K562 (cell line): Measurements from ENCODE around the gene GRIN2A. TPM values are rescaled to one million over a fixed set of nuclear protein-coding genes. Genes with fewer than 3 reads are reported as not detected.
A peak's percentile ranks its signal among the peaks of the same experiment; 100 is the strongest.

ENCODE experiments used
- ATAC-seq: fragments of 200-7000 bp; cut with Tn5 transposase; 3 replicates; pipeline ENCODE4 v1.9.1; 2020; ENCODE audit warnings: moderate library complexity
- BruUV-seq: library from RNA; stranded (reverse); fragments of 400-500 nt; replicated peaks from 2 replicates; lab custom pipeline; 2021; lab: Mats Ljungman, UMichigan
- CTCF ChIA-PET: fragments of 300-600 bp; formaldehyde crosslinking; extraction: SDS; loops from one replicate; lab custom pipeline; 2021; ENCODE audit warnings: low intra/inter-chr PET ratio; lab: Yijun Ruan, JAX
- POLR2A ChIA-PET: fragments of 300-600, 350-650 bp; sonication (Branson Sonifier 250); formaldehyde crosslinking; extraction: SDS; loops from one replicate; lab custom pipeline; 2021; ENCODE audit warnings: antibody characterized with exemption, inconsistent platforms; lab: Yijun Ruan, JAX
- DNase-seq, 4 experiments: peaks; one replicate each; pipeline versions ENCODE4 v3.0.0 to v3.0.0-alpha.2; 2011 to 2018; ENCODE audit warnings: low spot score in 3 of 4, mixed read lengths in 3 of 4; ENCODE audit errors: extremely low read depth in 1 of 4
- FAIRE-seq: peaks from 2 replicates; lab custom pipeline; 2011; peaks lifted over from hg19 to GRCh38; lab: Jason Lieb, UNC
- H2AFZ ChIP-seq: 2 replicates; pipeline ENCODE4 v1.6.0; 2011; ENCODE audit warnings: low read depth, low read length, control low read depth, inconsistent platforms
- H3K27ac ChIP-seq: fragments of 200-600 bp; 3 replicates; pipeline ENCODE4 v1.8.0; 2011; ENCODE audit warnings: low read depth, mild to moderate bottlenecking, control low read depth, inconsistent platforms, low read length, moderate library complexity, mixed read lengths; ENCODE audit errors: extremely low read depth
- H3K27me3 ChIP-seq, 2 experiments: fragments of 300-600 bp in 1 of 2; 2 replicates in 1 of 2; 3 replicates in 1 of 2; pipeline versions ENCODE4 v1.6.0 to v1.8.0; 2011; ENCODE audit warnings: inconsistent platforms in 2 of 2, low read length in 2 of 2, mild to moderate bottlenecking in 1 of 2, mixed read lengths in 1 of 2, moderate library complexity in 1 of 2; ENCODE audit not compliant: control insufficient read depth in 2 of 2, insufficient read depth in 2 of 2
- H3K36me3 ChIP-seq: fragments of 300-600 bp; 3 replicates; pipeline ENCODE4 v1.8.0; 2011; ENCODE audit warnings: mild to moderate bottlenecking, low read length, inconsistent platforms; ENCODE audit not compliant: control insufficient read depth, insufficient read depth
- H3K4me1 ChIP-seq, 2 experiments: fragments of 200-600 bp in 1 of 2; replicated peaks in 1 of 2; 2 replicates in 1 of 2; 3 replicates in 1 of 2; pipeline versions ENCODE4 v1.5.1 to v1.8.0; 2011; ENCODE audit warnings: inconsistent platforms in 2 of 2, low read length in 2 of 2, mild to moderate bottlenecking in 1 of 2, mixed read lengths in 1 of 2, moderate library complexity in 1 of 2; ENCODE audit not compliant: control insufficient read depth in 2 of 2, insufficient read depth in 2 of 2
- H3K4me2 ChIP-seq: 2 replicates; pipeline ENCODE4 v1.6.1; 2011; ENCODE audit warnings: low read length, control low read depth, inconsistent platforms, mixed read lengths; ENCODE audit not compliant: insufficient read depth
- H3K4me3 ChIP-seq: fragments of 200-600 bp; sonication (generic), shearing (Covaris generic); 2 replicates; pipeline ENCODE4 v1.5.1; 2016; ENCODE audit warnings: control low read depth, inconsistent platforms
- H3K79me2 ChIP-seq: fragments of 200-600 bp; 3 replicates; pipeline ENCODE4 v1.8.0; 2011; ENCODE audit warnings: low read length, inconsistent platforms; ENCODE audit not compliant: control insufficient read depth, insufficient read depth
- H3K9ac ChIP-seq, 2 experiments: 2 replicates each; pipeline versions ENCODE4 v1.6.0 to v1.6.1; 2011; ENCODE audit warnings: low read depth in 2 of 2, low read length in 2 of 2, control low read depth in 1 of 2, inconsistent platforms in 1 of 2, mild to moderate bottlenecking in 1 of 2, mixed read lengths in 1 of 2; ENCODE audit not compliant: insufficient read depth in 1 of 2
- H3K9me1 ChIP-seq: one replicate; pipeline ENCODE4 v1.6.0; 2011; ENCODE audit warnings: inconsistent platforms, mild to moderate bottlenecking, low read length, moderate library complexity; ENCODE audit not compliant: control insufficient read depth, insufficient read depth
- H3K9me3 ChIP-seq: replicated peaks from 2 replicates; pipeline ENCODE4 v1.5.1; 2011; ENCODE audit warnings: low read depth, low read length, inconsistent platforms; ENCODE audit not compliant: control insufficient read depth, insufficient read depth
- H4K20me1 ChIP-seq: replicated peaks from 2 replicates; pipeline ENCODE4 v1.6.1; 2011; ENCODE audit warnings: low read length, inconsistent platforms, mixed read lengths; ENCODE audit not compliant: control insufficient read depth, insufficient read depth
- ARNT ChIP-seq, 2 experiments: fragments of 450-650 bp; IDR thresholded peaks; 2 replicates each; pipeline ENCODE4 v1.6.1; 2016; ENCODE audit warnings: mild to moderate bottlenecking in 1 of 2
- CAMTA2 ChIP-seq: fragments of 250-450 bp; sonication (Bioruptor Pico); conservative IDR thresholded peaks from 2 replicates; pipeline ENCODE4 v1.5.1; 2022
- CEBPB ChIP-seq: fragments of 450-650 bp; IDR thresholded peaks from 2 replicates; pipeline ENCODE4 v1.6.1; 2016; ENCODE audit warnings: missing genetic modification characterization, missing compliant biosample characterization
- CEBPG ChIP-seq, 3 experiments: fragments of 200-800 bp in 1 of 3; sonication (Bioruptor generic) in 1 of 3; sonication (generic) in 1 of 3; formaldehyde crosslinking in 1 of 3; IDR thresholded peaks in 2 of 3; conservative IDR thresholded peaks in 1 of 3; 2 replicates each; pipeline versions ENCODE4 v1.6.1 to v1.8.0; 2016 to 2022; ENCODE audit warnings: missing compliant biosample characterization in 2 of 3, missing genetic modification characterization in 2 of 3, mild to moderate bottlenecking in 1 of 3, missing genetic modification reagents in 1 of 3
- DACH1 ChIP-seq: fragments of 450-650 bp; IDR thresholded peaks from 2 replicates; pipeline ENCODE4 v1.6.1; 2018; ENCODE audit not compliant: partially characterized antibody
- FOXK1 ChIP-seq: sonication (generic); formaldehyde crosslinking; IDR thresholded peaks from 2 replicates; pipeline ENCODE4 v1.8.0; 2022; ENCODE audit warnings: missing genetic modification reagents, mild to moderate bottlenecking, borderline replicate concordance
- HNRNPUL1 ChIP-seq: fragments of 200-400 bp; formaldehyde crosslinking; IDR thresholded peaks from 2 replicates; pipeline ENCODE4 v1.6.1; 2017; ENCODE audit warnings: low read length
- ILF3 ChIP-seq: fragments of 450-650 bp; IDR thresholded peaks from 2 replicates; pipeline ENCODE4 v1.6.1; 2018; ENCODE audit warnings: antibody characterized with exemption, mild to moderate bottlenecking, moderate library complexity, borderline replicate concordance
- MIER1 ChIP-seq: fragments of 450-650 bp; IDR thresholded peaks from 2 replicates; pipeline ENCODE4 v1.6.1; 2016; ENCODE audit warnings: antibody characterized with exemption, mild to moderate bottlenecking, low read depth
- NCOR1 ChIP-seq: fragments of 450-650 bp; IDR thresholded peaks from 2 replicates; pipeline ENCODE4 v1.6.1; 2016; ENCODE audit warnings: mild to moderate bottlenecking, moderate library complexity
- PHTF2 ChIP-seq: fragments of 250-450 bp; sonication (Bioruptor Pico); IDR thresholded peaks from 2 replicates; pipeline ENCODE4 v1.5.0; 2021; ENCODE audit warnings: mild to moderate bottlenecking
- RBFOX2 ChIP-seq: fragments of 200-400 bp; formaldehyde crosslinking; IDR thresholded peaks from 2 replicates; pipeline ENCODE4 v1.6.1; 2017; ENCODE audit warnings: low read depth, mild to moderate bottlenecking, low read length, moderate library complexity
- YBX1 ChIP-seq: fragments of 450-650 bp; IDR thresholded peaks from 2 replicates; pipeline ENCODE4 v1.7.1; 2016; ENCODE audit warnings: mild to moderate bottlenecking
- ZNF217 ChIP-seq: sonication (generic); formaldehyde crosslinking; IDR thresholded peaks from 2 replicates; pipeline ENCODE4 v1.8.0; 2022; ENCODE audit warnings: mild to moderate bottlenecking, missing genetic modification reagents
- WGBS: fragments of 100-300 bp; shearing (Covaris generic); methylation state at CpG from one replicate; pipeline ENCODE4 v1.1.6; 2016; ENCODE audit warnings: low coverage, mixed read lengths; ENCODE audit not compliant: insufficient coverage; ENCODE audit errors: missing lambda C conversion rate; 5-methylcytosine and 5-hydroxymethylcytosine counted together
- in situ Hi-C: fragments of 300-500 bp; cut with MboI; formaldehyde crosslinking; loops from 4 replicates; pipeline ENCODE4 v1.15.0; 2018; ENCODE audit warnings: inconsistent platforms, mixed read lengths
- intact Hi-C: fragments of 100-400 bp; cut with micrococcal nuclease; formaldehyde crosslinking; loops from 2 replicates; pipeline ENCODE4 v1.14.2; 2022
- polyA plus RNA-seq, 8 experiments: library from polyadenylated mRNA; depleted of rRNA in 4 of 8; stranded (reverse) in 5 of 8; unstranded in 3 of 8; fragments of >200 nt; fragmentation: Nextera tagmentation in 2 of 8; fragmentation: Illumina TruSeq in 1 of 8; extraction: Ambion mirVana in 2 of 8; extraction: Trizol in 1 of 8; gene quantifications; 2 replicates each; pipeline versions ENCODE4 v1.2.1 to v1.2.3, GENCODE V29; 2011 to 2014; ENCODE audit warnings: inconsistent platforms in 1 of 8, missing spikeins in 1 of 8
- total RNA-seq, 7 experiments: library from RNA; depleted of rRNA in 6 of 7; stranded (reverse); fragments of >200 nt in 6 of 7; fragmentation: Illumina TruSeq in 2 of 7; extraction: Trizol in 2 of 7; gene quantifications; 2 replicates each; pipeline versions ENCODE4 v1.2.1 to v1.2.3, GENCODE V29; 2011 to 2021; ENCODE audit warnings: low replicate concordance in 1 of 7
- TF ChIP-seq, protein P1 (sequence below): sonication (generic); formaldehyde crosslinking; IDR thresholded peaks from 2 replicates; pipeline ENCODE4 v1.8.0; 2022; ENCODE audit warnings: missing genetic modification reagents, mild to moderate bottlenecking, borderline replicate concordance

Gene GRIN2A
- total and polyA plus RNA-seq, 9 of the 15 experiments (the other 6 are each of a cell fraction or from before 2014, with no cell fraction given), result not detected

DNA sequence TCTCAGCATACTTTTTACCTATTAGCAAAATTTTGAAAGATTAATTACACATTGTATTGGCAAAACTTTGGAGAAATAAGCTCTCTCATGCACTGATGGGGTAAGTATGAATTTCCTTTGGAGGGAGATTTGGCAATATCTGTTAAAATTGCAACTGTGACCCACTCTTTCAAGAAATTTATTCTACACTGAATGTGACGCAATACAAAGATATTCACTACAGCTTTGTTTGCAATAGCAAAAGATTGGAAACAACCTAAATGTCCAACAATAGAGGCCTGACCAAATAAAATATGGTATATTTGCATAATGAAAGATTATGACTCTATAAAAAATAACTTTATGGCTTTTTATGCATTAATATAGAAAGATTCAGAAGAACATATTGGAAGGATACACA, 363.5 kb downstream of the GRIN2A start:
- Histone ChIP-seq H3K36me3 (no peaks in the 10 kb centered on the region), H3K4me3 (no peak overlapping the region), H3K9me1 (no peaks in the 10 kb centered on the region), H3K9me3 (no peaks in the 10 kb centered on the region), H3K4me1 (no peaks in the 10 kb centered on the region), H3K27ac (no peak overlapping the region), H4K20me1 (no peaks in the 10 kb centered on the region), H3K9ac (no peak overlapping the region), H2AFZ (no peak overlapping the region), H3K27me3 (no peaks in the 10 kb centered on the region; a peak in 1 of 5 replicates), H3K4me2 (no peak overlapping the region), H3K79me2 (no peaks in the 10 kb centered on the region)
- ATAC-seq (no peak), DNase-seq (no peak), FAIRE-seq (no peak)
- in situ Hi-C loops (no loop called here), intact Hi-C loops (no loop called here)
- TF ChIP-seq CAMTA2 (CRISPR knock-in tag) (no peak), CEBPB (tag) (0 out of 2 replicates have a peak, but pooled peaks have one; percentile 16), RBFOX2 (no peak), CEBPG (CRISPR knock-in tag; IDR thresholded peaks at IDR 0.05) (no peak), CEBPG (tag; conservative IDR thresholded peaks at IDR 0.05 in 1 of 2, IDR thresholded peaks at IDR 0.05 in 1 of 2) (peak; percentile 37 to 58; a peak in 2 of 4 replicates)
- ChIA-PET CTCF (no interaction called here), POLR2A (interaction anchor here (0.6 kb wide), 1 partner anchor 26 kb away, joined by 3 read pairs; no protein-coding TSS in a partner anchor)
- no TSS peak for BruUV-seq
- 0% methylated on average over 1 of the region's 1 CpG for WGBS

DNA sequence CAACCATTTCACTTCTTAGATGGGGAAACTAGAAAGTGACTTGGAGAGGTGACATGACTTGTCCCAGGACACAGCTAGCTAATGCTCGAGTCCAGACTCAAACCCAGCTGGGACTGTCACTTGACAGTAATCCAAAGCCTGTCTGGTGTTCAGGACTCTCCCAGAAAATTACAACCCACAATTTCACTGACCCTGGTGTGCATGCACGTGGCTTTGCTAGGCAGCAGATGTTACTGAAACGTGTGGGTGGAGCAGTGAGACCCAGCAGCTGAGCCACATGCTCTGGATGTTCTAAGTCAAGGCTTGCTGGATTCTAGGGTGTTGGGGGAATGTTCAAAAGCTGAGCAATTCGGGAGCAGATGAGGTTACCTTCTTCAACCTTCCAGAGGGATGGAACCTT, 364.6 kb downstream of the GRIN2A start:
- ChIA-PET POLR2A (no interaction called here), CTCF (no interaction called here)
- intact Hi-C loops, result no loop called here
- in situ Hi-C loops, result no loop called here
- no peak overlapping the region for H3K4me2 ChIP-seq
- H3K27ac ChIP-seq, result no peak overlapping the region
- ATAC-seq (no peak), FAIRE-seq (no peak), DNase-seq (no peak)
- no peaks in the 10 kb centered on the region for H3K4me1 ChIP-seq
- no peaks in the 10 kb centered on the region for H3K36me3 ChIP-seq
- WGBS, result 2% methylated on average over 4 of the region's 4 CpGs
- BruUV-seq, result no TSS peak
- H3K4me3 ChIP-seq, result no peak overlapping the region
- H4K20me1 ChIP-seq, result no peaks in the 10 kb centered on the region
- no peaks in the 10 kb centered on the region for H3K9me3 ChIP-seq
- no peaks in the 10 kb centered on the region for H3K79me2 ChIP-seq
- H3K27me3 ChIP-seq, result no peaks in the 10 kb centered on the region; a peak in 1 of 5 replicates
- H3K9me1 ChIP-seq, result no peaks in the 10 kb centered on the region
- no peak overlapping the region for H3K9ac ChIP-seq
- H2AFZ ChIP-seq, result no peak overlapping the region
- TF ChIP-seq FOXK1 (CRISPR knock-in tag) (no peak), ARNT (IDR thresholded peaks at IDR 0.05) (no peak), MIER1 (no peak), PHTF2 (CRISPR knock-in tag) (no peak), HNRNPUL1 (no peak), NCOR1 (no peak), ZNF217 (CRISPR knock-in tag) (no peak), ILF3 (no peak), DACH1 (no peak), YBX1 (no peak)
- TF ChIP-seq, protein P1, sequence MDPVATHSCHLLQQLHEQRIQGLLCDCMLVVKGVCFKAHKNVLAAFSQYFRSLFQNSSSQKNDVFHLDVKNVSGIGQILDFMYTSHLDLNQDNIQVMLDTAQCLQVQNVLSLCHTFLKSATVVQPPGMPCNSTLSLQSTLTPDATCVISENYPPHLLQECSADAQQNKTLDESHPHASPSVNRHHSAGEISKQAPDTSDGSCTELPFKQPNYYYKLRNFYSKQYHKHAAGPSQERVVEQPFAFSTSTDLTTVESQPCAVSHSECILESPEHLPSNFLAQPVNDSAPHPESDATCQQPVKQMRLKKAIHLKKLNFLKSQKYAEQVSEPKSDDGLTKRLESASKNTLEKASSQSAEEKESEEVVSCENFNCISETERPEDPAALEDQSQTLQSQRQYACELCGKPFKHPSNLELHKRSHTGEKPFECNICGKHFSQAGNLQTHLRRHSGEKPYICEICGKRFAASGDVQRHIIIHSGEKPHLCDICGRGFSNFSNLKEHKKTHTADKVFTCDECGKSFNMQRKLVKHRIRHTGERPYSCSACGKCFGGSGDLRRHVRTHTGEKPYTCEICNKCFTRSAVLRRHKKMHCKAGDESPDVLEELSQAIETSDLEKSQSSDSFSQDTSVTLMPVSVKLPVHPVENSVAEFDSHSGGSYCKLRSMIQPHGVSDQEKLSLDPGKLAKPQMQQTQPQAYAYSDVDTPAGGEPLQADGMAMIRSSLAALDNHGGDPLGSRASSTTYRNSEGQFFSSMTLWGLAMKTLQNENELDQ (CRISPR knock-in tag), result no peak
